SK-N-MC (cell line): ENCODE data around the gene CLSTN1.

Experiments used
- EZH2 ChIP-seq: fragments of 200-600 bp; sonication (generic); IDR thresholded peaks from one replicate; pipeline ENCODE4 v1.6.1; 2017; ENCODE audit warnings: antibody characterized with exemption
- FOXP2 ChIP-seq: optimal IDR thresholded peaks from 2 replicates; pipeline ENCODE3; 2011; ENCODE audit warnings: mild to moderate bottlenecking, moderate library complexity; ENCODE audit not compliant: insufficient read depth; ENCODE audit errors: extremely low read length, control extremely low read depth
- POLR2AphosphoS5 ChIP-seq: IDR thresholded peaks from 2 replicates; pipeline ENCODE4 v1.6.1; 2012; ENCODE audit warnings: mild to moderate bottlenecking, low read depth, low read length, borderline replicate concordance

- TF ChIP-seq POLR2AphosphoS5 (no peak), EZH2 (no peak), FOXP2 (no peak)
Measured at GRCh38 chr1:9732123-9732971, 91.4 kb downstream of the CLSTN1 start.
